ENCODE results near the gene IKBKE.

The IKBKE gene

DNA sequence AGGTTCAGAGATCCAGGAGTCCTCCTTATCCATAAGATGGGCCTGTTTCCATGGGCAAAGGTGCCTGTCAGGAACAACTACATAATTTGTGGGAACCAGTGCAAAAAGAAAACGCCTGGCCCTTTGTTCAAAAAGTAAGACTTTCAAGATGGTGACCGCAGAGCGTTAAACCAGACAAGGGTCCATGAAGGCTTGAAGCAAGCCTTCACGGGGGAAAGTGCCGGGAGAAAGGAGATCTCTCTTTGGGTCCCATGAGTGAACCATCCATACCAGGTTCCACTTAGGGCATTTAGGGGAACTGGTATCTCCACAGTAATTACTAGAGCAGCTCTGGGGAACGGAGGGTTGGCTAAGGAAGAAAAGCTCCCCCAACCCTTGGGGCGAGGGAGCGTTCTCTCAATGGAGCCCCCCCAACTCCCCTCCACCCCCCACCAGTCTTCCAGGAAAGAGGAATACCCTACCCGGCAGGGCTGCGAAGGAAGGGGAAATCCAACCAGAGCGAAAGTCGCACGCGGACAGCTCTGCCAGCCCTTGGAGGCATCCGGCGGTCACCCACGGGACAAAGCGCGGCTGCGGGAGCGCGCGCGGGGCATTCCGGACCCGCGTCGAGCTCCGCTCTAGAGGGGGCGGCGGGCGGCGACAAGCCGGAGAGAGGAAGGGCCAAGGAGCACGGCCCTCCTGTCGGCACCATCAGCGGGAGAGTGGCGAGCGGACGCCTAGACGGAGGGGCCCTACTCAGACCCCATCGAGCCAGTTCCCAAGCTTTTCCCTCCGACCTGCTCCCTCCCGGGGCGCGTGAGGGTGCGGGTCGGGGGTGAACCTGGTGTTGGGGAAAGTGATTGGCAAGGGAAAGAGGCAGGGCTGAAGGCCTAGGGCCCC lies 36.4 kb downstream of the IKBKE start:
- no peak for DNase-seq (ENCODE audit: low read depth)
- peak overlapping the region; percentile 47 for H3K4me3 ChIP-seq (ENCODE audit: low read depth, low read length)

GRCh38 chr1:206507284-206508129 lies 37.2 kb downstream of the IKBKE start, which contains the start of gene RASSF5:
Gene RASSF5, plus strand, starts transcription at chr1:206507531. Its CDS starts 72 bp downstream, at chr1:206507603.
- peak within 1 kb of the TSS; percentile 47 for H3K4me3 ChIP-seq (ENCODE audit: low read depth, low read length)
- DNase-seq (ENCODE audit: low read depth), result no peak

GRCh38 chr1:206508130-206508889 lies 38.0 kb downstream of the IKBKE start:
- H3K4me3 ChIP-seq (ENCODE audit: low read depth, low read length), result peak overlapping the region; percentile 47
- no peak for DNase-seq (ENCODE audit: low read depth)

GRCh38 chr1:206508956-206509355 lies 38.7 kb downstream of the IKBKE start:
- no peak overlapping the region for H3K4me3 ChIP-seq (ENCODE audit: low read depth, low read length)
- no peak for DNase-seq (ENCODE audit: low read depth)

DNA sequence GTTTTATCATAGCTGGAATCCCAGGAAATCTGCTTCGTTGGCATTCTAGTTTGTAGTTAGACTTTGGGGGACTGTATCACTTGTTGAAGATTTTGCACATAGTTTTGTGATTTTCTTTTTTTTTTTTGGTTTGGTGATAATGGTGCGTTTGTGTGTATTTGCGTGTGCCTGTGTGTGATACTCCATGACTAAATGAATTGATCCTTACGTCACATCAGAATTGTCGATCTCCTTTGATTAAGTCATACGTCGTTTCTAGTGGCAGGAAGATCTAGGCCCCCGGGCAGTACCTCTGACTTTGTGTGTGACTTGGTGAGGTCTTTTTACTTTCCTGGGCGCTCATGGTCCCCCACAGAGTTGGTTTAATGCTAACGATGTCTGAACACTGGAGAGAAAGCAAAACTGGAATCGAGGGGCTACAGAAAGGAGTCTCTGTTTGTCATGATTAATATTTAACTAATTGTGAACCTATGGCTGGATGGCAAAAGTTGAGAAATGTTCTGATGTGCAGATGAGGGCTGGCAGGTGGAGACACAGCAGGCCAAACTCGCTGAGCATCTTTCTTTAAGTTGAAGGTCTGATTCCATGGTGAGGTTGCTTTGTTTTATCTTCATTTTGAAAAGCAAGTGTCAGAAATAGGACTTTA lies 39.5 kb downstream of the IKBKE start:
- no peak overlapping the region for H3K4me3 ChIP-seq (ENCODE audit: low read depth, low read length)
- DNase-seq (ENCODE audit: low read depth), result no peak

GRCh38 chr1:206510371-206510770 lies 40.1 kb downstream of the IKBKE start:
- no peak overlapping the region for H3K4me3 ChIP-seq (ENCODE audit: low read depth, low read length)
- DNase-seq (ENCODE audit: low read depth), result no peak

- H3K4me3 ChIP-seq (ENCODE audit: low read depth, low read length), result no peak overlapping the region
- no peak for DNase-seq (ENCODE audit: low read depth)
These were observed 41.2 kb downstream of the IKBKE start for GRCh38 chr1:206511362-206512057.

GRCh38 chr1:206512058-206512850 lies 42.0 kb downstream of the IKBKE start:
- no peak overlapping the region for H3K4me3 ChIP-seq (ENCODE audit: low read depth, low read length)
- no peak for DNase-seq (ENCODE audit: low read depth)

- no peak for DNase-seq (ENCODE audit: low read depth)
- no peak overlapping the region for H3K4me3 ChIP-seq (ENCODE audit: low read depth, low read length)
These were observed 42.5 kb downstream of the IKBKE start for GRCh38 chr1:206512851-206513180.

DNA sequence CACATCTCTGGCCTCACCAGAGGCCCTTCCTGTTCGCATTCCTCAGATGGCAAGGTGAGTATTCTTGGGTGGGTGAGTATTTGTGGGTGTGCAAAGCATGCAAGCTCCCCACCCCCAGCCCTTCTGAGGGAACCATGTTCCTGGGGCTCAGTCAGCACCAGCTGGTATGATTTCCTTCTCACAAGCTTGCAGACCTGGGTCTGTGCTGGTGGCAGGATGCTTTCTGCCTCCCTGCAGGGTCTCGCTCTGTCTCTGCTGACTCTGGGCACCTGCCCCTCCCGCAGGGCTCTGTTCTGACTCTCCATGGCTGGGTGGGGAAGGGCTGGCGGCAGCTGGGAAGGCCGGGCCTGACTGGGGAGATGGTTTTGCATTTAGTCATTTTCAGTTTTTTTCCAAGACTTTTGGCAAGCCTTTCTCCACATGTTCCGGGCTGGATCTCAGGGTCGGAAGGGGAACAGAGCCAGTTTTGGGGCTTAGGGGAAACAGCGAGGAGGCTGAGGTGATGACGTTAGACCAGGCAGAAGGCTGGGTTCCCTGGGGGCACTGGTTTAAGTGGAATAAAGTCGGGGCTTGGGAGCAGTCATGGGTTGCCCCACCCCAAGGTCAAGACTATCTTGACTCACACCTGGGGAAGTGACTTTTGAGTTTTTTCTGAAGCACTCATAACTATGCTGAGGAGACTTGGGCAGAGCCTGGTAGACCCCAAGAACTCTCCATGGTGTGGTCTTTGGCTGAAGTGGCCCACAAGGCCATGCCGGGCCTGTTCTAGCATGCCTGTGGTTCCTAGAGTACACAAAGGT lies 43.2 kb downstream of the IKBKE start:
- DNase-seq (ENCODE audit: low read depth), result peak; percentile 88
- H3K4me3 ChIP-seq (ENCODE audit: low read depth, low read length), result no peak overlapping the region

DNA sequence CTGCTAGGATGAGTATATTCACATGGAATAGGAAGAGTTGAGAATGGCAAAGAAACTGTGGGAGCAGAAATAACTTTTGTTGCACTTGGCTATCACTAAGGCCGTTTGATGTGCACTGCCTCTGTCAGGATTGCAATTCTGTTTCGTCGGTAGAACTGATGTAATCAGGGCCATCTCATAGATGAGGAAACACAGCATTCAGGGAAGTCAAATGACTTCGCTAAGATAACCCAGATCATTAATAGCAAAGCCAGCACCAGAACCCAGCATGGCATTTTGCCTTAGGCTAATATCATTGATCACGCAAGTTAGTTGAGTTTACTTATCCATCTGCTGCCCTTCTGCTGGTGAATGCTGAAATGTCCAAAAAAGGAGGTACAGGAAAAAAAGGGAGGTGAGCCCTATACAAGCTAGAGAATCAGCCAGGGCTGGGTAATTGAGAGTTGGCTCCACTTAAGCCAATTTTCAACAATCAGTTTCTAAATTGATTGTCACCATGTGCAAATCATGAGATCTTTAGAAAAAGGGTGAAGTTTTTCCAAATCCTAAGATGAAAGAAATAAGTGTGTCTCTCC lies 44.6 kb downstream of the IKBKE start:
- no peak overlapping the region for H3K4me3 ChIP-seq (ENCODE audit: low read depth, low read length)
- no peak for DNase-seq (ENCODE audit: low read depth)

DNA sequence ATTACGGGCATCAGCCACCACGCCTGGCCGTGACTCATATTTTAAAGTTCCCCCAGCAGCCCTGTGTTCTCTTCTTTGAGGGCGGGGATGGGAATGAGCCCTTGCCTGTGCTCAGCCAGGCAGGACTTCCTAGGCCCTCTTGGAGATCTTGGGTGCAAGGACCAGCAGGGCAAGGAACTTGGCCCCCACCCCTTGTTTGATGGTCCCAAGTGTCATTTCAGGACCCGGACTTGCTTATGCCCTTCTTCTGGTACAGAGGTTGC lies 46.4 kb downstream of the IKBKE start:
- no peak for DNase-seq (ENCODE audit: low read depth)
- no peak overlapping the region for H3K4me3 ChIP-seq (ENCODE audit: low read depth, low read length)

DNA sequence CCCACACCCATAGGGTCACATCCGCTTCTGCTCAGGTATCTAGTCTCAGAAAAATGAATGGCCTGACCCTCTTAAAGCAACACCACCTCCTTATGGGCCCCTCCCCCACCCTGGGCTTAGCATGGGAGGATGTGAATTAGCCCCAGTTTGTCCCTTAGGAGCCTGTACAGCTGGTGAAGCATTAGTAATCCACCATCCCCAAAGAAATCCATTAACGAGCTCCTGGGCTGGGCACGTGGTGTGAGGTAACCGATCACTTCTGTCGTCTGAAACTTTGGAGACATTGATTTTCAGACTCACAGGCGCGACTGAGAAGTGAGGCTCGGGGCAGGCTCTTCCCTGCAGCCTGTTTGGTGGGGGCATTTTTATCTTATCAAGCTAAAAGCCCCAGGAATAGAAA lies 47.5 kb downstream of the IKBKE start:
- DNase-seq (ENCODE audit: low read depth), result no peak
- no peak overlapping the region for H3K4me3 ChIP-seq (ENCODE audit: low read depth, low read length)

DNA sequence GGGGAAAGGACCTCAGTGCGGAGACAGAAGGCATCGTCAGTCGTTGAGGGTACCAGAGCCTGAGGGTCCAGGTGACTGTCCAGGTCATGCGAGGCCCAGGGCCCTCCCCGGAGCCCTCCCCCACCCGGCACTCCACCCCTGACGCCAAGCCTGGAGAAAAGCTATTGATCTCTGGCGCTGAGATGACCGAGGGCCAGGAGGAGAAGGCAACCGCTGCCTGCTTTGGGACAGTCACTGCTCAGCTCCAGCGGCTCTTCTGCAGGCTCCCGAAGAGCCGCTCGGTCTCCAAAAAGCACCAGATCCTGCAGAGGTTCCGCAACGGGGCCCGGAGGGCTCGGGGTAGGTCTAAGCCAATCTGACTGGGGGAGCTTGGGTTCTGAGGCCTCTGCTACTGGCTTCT lies 47.9 kb downstream of the IKBKE start:
- H3K4me3 ChIP-seq (ENCODE audit: low read depth, low read length), result no peak overlapping the region
- no peak for DNase-seq (ENCODE audit: low read depth)

- no peak overlapping the region for H3K4me3 ChIP-seq (ENCODE audit: low read depth, low read length)
- no peak for DNase-seq (ENCODE audit: low read depth)
These were observed 48.5 kb downstream of the IKBKE start for GRCh38 chr1:206518743-206519142.

- no peak for DNase-seq (ENCODE audit: low read depth)
- H3K4me3 ChIP-seq (ENCODE audit: low read depth, low read length), result no peak overlapping the region
These were observed 50.9 kb downstream of the IKBKE start for GRCh38 chr1:206521127-206521526.

- DNase-seq (ENCODE audit: low read depth), result no peak
- H3K4me3 ChIP-seq (ENCODE audit: low read depth, low read length), result no peak overlapping the region
These were observed 51.6 kb downstream of the IKBKE start for GRCh38 chr1:206521694-206522402.

Data from skeletal muscle cell (primary cell).